Stomach (tissue), 4 donors: ENCODE data around the gene BANP.

Source experiments
- CTCF ChIP-seq, 7 experiments: fragments of 450-650 bp in 4 of 7; fragments of 200-600 bp in 3 of 7; sonication (generic) in 3 of 7; IDR thresholded peaks; one replicate each; pipeline ENCODE4 v1.5.1; 2016 to 2019; ENCODE audit warnings: antibody characterized with exemption in 7 of 7, control low read depth in 2 of 7, mild to moderate bottlenecking in 1 of 7
- EP300 ChIP-seq: sonication (generic); formaldehyde crosslinking; IDR thresholded peaks from one replicate; pipeline ENCODE4 v1.6.1; 2017; ENCODE audit warnings: antibody characterized with exemption
- POLR2A ChIP-seq, 4 donors: fragments of 450-650 bp; IDR thresholded peaks; one replicate each; pipeline ENCODE4 v1.6.1; 2016; ENCODE audit warnings: antibody characterized with exemption in 4 of 4, control low read depth in 2 of 4, mild to moderate bottlenecking in 1 of 4, moderate library complexity in 1 of 4
- POLR2AphosphoS5 ChIP-seq, 3 donors: sonication (generic); formaldehyde crosslinking; IDR thresholded peaks; one replicate each; pipeline ENCODE4 v1.6.1; 2016; ENCODE audit warnings: antibody characterized with exemption in 3 of 3

GRCh38 chr16:87952751-87953150, 1.5 kb downstream of the BANP start:
- TF ChIP-seq POLR2AphosphoS5 (IDR thresholded peaks at IDR 0.05) (no peak), EP300 (no peak), CTCF (IDR thresholded peaks at IDR 0.05) (no peak), POLR2A (IDR thresholded peaks at IDR 0.05) (no peak)
